ENCODE measurements around the gene NAP1L1.

DNA sequence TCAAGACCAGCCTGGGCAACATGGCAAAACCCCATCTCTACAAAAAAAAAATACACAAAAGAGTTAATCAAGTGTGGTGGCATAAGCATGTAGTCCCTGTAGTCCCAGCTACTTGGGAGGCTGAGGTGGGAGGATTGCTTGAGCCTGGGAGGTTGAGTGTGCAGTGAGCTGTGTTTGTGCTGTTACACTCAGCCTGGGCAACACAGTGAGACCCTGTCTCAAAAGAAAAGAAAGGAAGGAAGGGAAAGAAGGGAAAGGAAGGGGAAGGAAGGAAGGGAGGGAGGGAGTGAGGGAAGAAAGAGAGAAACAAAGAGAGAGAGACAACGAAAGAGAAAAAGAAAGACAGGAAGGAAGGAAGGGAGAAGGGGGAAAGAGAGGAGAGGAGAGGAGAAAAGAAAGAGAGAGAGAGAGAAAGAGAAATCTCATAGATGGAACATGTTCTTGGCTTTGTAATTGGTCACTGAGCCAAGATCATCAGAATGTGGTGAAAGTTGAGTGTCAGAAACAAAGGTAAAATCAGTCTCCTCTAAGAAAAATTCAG lies 26.8 kb upstream of the NAP1L1 start:
- TF ChIP-seq CTCF (IDR thresholded peaks at IDR 0.05) = no peak
- TF ChIP-seq POLR2A (IDR thresholded peaks at IDR 0.05; ENCODE audit: low read depth) = no peak

Measured in esophagus muscularis mucosa (tissue), 3 donors.